ENCODE measurements around the gene MAP3K10. TPM values are rescaled to one million over a fixed set of nuclear protein-coding genes. Genes with fewer than 3 reads are reported as not detected.

The MAP3K10 gene
- total RNA-seq, 1 experiment from 2014 or later: 12.0 TPM

DNA sequence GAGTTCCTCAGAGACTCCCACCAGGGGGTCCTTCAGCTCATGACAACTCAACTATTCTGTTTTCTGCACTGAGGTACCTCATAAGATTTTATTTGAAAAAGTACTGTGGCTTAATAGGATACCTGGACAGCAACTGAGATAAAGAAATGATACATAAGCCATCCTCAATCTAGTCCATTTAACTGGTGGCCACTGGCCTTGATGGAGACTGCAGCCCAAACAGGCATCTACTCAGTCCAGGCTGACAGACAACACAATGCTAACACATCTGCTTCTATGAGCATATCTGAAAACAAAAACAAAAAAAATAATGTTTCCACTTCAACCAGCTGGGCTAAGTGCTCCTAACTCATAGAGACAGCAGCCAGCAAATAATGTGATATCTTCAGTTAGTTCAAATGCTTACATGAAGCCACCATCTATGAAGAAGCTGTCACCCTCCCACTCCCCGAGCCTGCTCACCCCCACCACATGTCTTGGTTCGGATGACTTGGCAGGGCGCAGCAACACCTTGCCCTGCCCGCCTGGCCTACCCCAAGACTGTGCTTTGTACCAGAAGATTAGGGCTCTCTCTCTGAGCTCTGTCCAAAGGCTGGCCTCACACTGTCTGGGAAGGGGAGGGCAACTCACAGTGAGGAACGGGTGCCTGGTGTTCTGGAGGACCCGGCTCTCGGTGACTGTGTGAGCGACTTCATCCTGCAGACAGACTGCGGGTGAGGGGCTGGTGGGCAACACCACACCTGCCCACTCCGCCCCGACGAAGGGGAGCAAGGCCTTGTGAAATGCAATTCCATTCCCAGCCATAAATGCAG lies 48.4 kb downstream of the MAP3K10 start:
- in situ Hi-C loops (cut with HindIII; ENCODE audit: low pct_unique_long_range_greater_than_20kb, low sequenced_read_pairs): no loop called here
- DNase-seq (ENCODE audit: low read depth, low spot score): no peak

DNA sequence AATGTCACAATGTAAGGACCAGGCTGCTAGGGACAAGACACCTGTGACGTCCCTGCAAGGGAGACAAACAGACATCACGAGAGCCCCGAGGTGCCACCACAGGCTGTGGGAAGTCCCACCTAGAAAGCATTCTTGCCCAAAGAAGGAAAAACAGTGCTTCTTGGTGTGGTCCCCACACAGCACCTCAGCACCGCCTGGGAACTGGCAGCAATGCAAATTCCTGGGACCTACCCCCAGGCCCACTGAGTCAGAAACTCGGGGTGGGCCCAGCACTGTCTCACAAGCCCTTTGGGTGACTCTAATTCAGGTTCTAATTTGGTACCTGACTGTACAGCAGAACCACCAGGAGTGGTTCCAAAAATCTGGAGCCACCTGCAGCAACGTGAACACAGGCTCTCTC lies 49.1 kb downstream of the MAP3K10 start:
- no peak for DNase-seq (ENCODE audit: low read depth, low spot score)
- in situ Hi-C loops (cut with HindIII; ENCODE audit: low pct_unique_long_range_greater_than_20kb, low sequenced_read_pairs): no loop called here

DNA sequence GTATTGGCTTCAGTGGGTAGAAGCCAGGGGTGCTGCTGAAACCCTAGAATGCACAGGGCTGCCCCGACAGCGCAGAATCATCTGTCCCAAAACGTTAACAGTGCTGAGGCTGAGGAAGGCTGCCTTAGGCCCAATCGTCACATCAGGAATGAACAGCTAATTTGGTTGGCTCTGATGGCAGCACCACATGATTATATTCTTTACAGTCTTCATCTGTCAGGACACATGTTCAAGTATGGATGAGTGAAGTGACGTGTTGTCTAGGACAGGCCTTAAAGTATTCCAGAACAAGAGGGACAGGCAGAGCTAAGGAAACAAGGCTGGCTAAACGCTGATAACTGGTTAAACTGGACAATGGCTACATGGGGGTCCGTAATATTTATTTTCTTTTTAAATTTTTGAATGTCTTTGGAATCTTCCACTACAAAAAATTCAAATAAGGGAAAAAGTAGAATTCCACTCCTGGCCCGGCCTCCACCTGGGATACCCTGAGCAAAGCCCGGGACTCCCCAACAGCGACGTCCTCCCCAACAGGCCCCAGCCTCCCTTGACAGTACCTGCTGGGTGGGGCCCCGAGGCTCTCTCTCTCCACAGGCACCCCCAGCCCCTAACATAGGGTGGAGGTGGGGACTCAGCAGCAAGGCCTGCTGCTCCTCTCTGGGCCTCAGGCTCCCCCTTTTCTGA lies 50.0 kb downstream of the MAP3K10 start:
- in situ Hi-C loops (cut with HindIII; ENCODE audit: low pct_unique_long_range_greater_than_20kb, low sequenced_read_pairs): no loop called here
- DNase-seq (ENCODE audit: low read depth, low spot score): no peak

DNA sequence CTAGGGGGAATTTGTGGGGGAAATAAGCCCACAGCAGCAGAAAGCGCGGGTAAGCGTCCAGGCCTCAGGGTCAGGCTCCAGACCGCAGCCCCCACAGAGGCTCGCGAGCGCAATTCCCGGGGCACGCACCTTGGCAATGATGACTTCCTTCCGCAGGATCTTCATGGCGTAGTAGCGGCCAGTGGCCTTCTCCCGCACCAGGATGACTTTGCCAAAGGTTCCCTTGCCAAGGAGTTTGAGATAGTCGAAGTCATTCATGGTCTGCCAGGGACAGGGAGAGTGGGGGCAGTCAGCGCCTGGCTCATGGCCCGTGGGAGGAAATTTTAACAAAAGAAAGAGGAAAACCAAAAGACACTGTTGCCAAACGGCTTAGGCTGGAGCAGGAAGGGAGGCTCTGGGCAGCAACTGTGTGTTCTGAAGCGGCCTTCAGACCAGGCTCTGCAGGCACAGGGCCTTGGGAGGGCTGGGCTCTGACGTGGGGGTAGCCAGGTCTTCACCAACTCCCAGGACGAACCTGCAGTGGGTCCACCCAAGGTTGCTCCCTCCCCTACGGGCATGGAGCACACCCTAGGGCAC lies 50.7 kb downstream of the MAP3K10 start:
- in situ Hi-C loops (cut with HindIII; ENCODE audit: low pct_unique_long_range_greater_than_20kb, low sequenced_read_pairs): no loop called here
- no peak for DNase-seq (ENCODE audit: low read depth, low spot score)

DNA sequence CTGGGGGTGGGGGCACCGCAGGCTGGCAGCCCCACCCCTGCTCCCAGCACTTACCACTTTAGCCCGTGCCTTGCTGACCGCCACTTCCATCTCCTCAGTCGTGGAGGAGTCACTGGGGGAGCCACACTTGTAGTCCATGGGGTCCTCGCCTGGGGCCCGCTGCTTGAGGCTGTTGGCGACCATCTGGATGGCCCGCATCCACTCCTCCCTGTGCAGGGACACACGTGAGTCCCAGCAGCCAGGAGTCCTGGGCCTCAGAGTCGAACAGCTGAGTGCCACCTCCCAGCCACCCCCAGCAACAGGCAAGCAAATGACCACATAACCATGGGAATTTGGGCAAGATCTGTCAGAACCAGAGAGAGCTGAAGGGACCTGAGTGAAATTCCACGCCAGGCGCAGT lies 51.3 kb downstream of the MAP3K10 start:
- in situ Hi-C loops (cut with HindIII; ENCODE audit: low pct_unique_long_range_greater_than_20kb, low sequenced_read_pairs): no loop called here
- no peak for DNase-seq (ENCODE audit: low read depth, low spot score)

DNA sequence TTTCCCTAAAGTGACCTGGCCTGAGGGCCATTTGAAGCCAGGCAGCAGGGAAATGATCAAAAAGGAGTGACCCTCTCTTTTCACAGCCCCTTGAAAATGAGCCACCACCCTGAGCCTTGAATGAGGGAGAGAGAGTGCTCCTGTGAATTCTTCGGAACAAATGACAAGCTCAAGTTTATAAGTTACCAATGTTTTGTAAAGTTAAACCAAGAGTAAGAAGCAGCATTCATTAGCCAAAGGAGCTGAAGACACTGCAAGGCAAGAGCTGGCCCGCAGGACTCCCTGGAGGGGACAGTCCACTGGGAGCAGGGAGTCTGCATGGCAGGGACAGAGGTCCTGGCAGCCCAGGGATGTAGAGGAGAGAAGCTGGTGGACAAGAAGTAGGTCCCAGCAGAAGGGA lies 52.0 kb downstream of the MAP3K10 start:
- no peak for DNase-seq (ENCODE audit: low read depth, low spot score)
- in situ Hi-C loops (cut with HindIII; ENCODE audit: low pct_unique_long_range_greater_than_20kb, low sequenced_read_pairs): no loop called here

DNA sequence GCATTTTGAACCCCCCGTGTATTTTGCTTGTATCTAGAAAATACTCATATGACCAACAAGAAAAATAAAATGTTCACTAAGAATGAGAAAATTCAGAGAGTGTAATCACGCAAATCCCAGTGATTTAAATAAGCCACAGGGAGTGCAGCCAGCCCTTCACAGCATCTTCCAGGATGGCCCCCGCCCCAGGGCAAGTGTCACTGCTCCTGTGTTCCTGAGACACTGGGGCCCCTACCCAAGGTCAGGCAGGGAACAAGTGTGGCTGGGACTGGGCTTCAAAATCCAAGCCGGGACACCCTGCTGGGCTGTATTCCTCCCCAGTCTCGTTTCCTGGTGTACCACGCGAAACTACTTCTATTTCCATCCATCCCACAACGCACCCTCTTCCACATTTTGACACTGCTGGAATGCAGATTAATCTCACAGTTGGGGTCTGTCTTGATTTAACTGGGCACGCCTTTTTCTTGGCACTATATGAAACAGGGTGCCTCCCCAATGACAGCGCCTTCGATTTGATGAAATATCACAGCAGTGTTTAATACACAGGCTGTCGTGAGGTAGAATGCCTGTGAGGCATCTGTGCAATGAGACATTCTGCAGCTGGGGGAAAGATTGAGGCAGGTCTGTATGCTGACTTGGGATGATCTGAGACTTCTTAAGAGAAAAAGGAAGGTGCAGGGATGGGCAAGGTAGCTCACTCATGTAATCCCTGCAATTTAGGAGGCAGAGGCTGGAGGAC lies 53.5 kb downstream of the MAP3K10 start:
- in situ Hi-C loops (cut with HindIII; ENCODE audit: low pct_unique_long_range_greater_than_20kb, low sequenced_read_pairs): no loop called here
- no peak for DNase-seq (ENCODE audit: low read depth, low spot score)

DNA sequence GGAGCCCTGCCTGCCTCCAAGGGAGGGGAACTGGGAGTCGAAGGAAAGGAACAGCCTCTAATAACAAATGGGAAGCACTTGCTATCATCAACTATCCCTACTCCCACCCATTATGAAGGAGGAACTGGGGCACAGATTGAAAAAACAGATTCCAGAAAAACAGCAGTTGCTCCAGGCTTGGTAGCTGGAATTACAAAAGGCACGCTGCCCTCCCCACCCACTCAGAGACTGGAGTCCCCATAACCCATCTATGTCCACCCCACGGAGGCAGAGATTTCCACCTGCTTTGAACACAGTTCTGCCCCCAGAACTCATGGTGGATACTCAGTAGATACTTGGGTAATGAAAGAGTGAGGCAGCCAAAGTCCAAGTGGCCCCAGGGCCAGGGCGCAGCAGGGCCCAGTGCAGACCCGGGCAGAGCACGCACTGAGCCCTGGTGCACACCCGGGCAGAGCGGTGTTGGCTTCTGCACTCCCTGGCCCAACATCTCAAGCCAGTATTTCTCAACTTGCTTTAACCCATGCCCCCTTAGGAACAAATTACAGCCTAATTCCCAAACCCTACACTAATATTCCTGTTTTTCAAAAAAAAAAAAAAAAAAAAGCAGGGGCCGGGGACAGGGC lies 54.4 kb downstream of the MAP3K10 start:
- DNase-seq (ENCODE audit: low read depth, low spot score): no peak

DNA sequence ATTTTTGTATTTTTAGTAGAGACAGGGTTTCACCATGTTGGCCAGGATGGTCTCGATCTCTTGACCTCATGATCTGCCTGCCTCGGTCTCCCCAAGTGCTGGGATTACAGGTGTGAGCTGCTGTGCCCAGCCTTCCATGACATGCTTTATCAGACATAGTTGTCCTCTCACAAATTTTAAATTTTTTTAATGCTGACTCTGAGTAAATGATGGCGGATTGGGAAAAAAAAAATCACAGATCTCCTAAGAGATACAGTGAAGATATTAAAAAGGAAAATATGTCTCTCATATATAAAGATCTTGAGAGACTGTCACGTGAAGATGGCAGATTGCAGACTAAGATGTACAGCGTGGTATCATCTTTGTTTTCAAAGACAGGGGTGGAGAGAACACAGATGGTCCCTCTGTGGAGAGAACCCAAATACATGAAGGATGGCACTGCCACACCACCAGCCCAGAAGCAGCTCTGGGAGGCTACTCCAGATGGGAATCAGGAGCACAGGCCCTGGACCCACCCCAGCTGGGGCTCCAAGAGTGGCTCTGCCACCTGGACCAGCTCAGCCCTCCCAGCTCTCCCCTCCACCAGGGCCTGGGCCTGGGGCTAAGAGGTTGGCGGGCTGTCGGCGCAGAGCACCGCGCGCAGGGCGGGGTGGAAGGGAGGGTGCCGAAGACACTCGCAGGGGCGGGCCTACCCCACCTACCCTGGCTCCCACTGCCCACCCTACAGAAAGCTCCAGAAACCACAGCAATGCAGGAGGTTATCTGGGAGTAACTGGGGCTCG lies 55.3 kb downstream of the MAP3K10 start:
- in situ Hi-C loops (cut with HindIII; ENCODE audit: low pct_unique_long_range_greater_than_20kb, low sequenced_read_pairs): no loop called here
- no peak for DNase-seq (ENCODE audit: low read depth, low spot score)

More for the DNA sequence above, 54.4 kb downstream of the MAP3K10 start:
- in situ Hi-C loops (cut with HindIII; ENCODE audit: low pct_unique_long_range_greater_than_20kb, low sequenced_read_pairs): no loop called here

DNA sequence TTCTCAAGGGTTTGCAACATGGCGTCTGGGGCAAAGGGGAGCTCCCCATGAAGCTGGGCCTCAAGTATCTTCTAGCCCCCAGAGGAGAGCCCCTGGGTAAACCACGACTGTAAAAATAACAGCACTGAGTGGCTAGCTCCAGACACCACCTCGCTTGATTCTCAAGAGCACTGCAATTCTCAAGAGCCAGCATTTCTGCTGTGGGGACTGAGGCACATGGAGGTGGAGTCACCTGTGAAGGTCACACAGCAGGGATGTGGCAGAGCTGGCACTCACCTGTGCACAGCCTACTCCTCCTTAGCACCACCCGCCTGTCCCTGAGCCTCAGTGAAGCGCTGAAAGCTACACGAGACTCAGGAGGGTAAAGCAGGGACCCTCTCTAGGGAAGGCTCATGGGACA lies 56.0 kb downstream of the MAP3K10 start:
- DNase-seq (ENCODE audit: low read depth, low spot score): no peak
- in situ Hi-C loops (cut with HindIII; ENCODE audit: low pct_unique_long_range_greater_than_20kb, low sequenced_read_pairs): no loop called here

DNA sequence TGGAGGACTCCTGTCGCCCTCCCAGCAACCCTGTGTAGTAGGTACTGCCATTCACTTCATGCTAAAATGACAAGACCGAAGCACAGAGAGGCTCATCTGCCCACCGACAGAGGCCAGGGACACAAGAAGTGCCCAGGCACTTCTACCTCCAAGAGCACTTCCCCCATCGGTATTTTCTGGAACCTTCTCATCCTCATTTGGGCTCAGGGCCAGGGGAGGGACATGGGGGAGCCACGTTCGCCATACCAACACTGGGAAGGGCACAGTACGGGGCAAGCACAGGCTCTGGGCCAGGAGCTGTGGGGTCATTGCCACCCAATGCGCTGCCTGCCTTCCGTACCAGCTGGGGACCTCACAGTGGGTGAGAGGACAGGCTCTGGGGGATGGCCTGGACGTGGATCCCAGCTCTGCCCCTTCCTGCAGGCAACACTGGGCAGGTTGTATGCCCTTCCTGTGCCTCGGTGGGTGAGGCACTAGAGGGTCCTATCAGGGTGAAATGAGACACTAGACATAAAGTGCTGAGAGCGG lies 56.6 kb downstream of the MAP3K10 start:
- in situ Hi-C loops (cut with HindIII; ENCODE audit: low pct_unique_long_range_greater_than_20kb, low sequenced_read_pairs): no loop called here
- DNase-seq (ENCODE audit: low read depth, low spot score): no peak

DNA sequence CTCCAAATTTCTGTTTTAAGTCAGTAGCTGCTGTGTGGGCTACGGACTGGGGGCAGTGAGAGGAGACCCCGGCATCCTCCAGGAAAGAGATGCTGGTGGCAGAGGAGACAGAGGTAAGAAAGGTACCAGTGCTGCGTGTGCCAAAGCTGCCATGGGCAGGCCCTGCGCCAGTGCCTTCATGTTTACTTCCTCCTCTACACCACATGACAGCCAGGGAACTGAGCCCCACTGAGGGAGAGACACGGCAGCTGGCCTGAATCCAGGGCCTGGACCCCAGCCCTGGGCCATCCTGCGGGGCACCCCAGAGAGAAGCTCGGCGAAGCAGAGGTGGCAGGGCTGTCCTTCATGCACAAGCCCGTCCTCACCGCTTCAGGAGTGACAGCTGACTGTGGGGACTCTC lies 58.0 kb downstream of the MAP3K10 start:
- DNase-seq (ENCODE audit: low read depth, low spot score): no peak
- in situ Hi-C loops (cut with HindIII; ENCODE audit: low pct_unique_long_range_greater_than_20kb, low sequenced_read_pairs): no loop called here

DNA sequence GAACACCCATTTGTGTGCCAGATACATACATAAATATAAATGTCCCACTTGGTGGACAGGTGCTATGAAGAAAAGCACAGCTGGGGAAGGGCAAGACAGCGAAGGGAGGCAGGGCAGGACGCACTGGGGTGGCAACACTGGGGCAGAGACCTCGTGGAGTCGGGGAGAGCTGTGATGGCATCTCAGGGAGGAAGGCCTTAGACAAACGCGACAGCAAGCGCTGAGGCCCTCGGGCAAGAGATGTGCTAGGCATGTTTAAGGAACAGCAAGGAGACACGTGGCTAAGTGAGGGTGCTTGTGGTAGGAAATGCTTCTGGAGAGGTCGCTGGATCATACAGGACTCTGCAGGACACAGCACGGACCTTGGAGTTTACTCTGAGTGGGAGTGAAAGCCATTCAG lies 58.6 kb downstream of the MAP3K10 start:
- no peak for DNase-seq (ENCODE audit: low read depth, low spot score)
- in situ Hi-C loops (cut with HindIII; ENCODE audit: low pct_unique_long_range_greater_than_20kb, low sequenced_read_pairs): no loop called here

DNA sequence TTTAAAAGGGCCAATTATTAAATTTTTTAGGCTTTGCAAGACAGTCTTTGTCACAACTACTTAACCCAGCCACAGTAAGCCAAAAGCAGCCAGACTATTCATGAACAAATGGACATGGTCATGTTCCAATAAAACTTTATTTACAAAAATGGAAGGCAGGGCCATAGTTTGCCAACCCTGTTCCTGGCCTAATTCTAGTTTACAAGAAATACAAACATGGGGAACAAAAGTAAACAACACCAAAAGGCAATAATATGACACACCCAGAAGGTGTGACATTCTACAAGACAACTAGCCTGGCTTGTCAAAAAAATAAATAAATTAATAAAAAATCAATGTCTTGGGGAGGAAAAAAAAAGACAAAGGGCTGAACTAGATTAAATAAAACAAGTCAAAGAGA lies 60.0 kb downstream of the MAP3K10 start:
- no peak for DNase-seq (ENCODE audit: low read depth, low spot score)
- in situ Hi-C loops (cut with HindIII; ENCODE audit: low pct_unique_long_range_greater_than_20kb, low sequenced_read_pairs): no loop called here

DNA sequence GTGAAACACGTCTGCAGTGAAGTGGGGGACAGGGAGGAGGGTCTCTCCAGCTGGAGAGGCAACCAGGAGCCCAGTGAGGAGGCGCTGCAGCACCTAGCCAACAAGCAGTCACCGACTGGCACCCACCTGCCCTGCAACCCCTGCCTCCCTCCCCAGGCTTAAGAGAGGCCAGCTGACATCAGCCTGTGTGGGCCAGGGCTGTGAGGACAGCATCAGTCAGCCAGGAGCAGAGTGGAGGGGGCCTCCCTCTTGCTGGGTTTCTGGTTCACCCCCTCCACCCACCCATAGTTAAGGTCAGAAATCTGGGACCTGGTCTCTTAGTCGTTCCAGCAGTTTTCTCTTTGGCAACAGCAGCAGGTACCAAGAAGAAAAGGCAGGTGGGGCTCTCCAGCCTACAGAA lies 60.8 kb downstream of the MAP3K10 start:
- DNase-seq (ENCODE audit: low read depth, low spot score): no peak
- in situ Hi-C loops (cut with HindIII; ENCODE audit: low pct_unique_long_range_greater_than_20kb, low sequenced_read_pairs): no loop called here

DNA sequence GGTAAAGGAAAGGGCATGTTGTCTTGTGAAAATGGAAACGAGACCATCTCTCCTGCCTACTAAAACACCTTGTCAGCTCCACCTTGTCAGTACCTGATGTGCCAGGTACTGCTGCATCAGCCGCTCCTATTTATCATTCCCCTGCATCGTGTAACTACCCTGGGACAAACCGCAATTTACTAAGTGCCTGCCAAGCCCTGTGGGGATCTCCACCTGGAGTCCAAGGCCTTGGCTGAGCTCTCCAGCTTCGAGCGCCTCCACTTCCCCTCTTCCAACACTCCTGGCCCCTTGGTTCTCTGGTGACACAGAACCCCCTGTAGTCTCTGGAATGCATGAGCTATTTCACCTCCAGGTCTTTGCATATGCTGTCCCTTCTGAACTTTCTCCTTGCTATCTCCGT lies 61.2 kb downstream of the MAP3K10 start:
- in situ Hi-C loops (cut with HindIII; ENCODE audit: low pct_unique_long_range_greater_than_20kb, low sequenced_read_pairs): no loop called here
- no peak for DNase-seq (ENCODE audit: low read depth, low spot score)

DNA sequence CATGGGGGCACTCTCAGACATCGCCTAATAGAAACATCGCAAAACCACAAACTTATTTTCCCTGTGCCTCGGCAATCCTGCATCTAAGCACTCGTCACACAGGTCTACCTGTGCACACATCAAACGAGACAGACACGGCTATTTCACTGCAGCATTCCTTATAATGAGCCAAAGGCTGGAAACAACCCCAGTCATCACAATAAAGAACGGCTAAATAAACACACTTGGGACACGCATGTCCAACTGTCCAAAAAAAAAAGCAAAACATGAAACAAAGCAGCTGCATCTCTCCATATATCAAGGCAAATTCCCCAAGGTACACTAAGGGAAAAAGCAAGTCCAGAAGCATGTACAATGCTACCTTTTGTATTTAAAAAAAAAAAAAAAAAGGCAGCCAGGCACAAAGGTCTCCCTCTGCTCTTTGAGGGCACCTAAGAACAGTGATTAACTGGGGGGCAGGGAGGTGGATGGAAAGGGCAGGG lies 62.4 kb downstream of the MAP3K10 start:
- peak; percentile 28 for DNase-seq (ENCODE audit: low read depth, low spot score)
- in situ Hi-C loops (cut with HindIII; ENCODE audit: low pct_unique_long_range_greater_than_20kb, low sequenced_read_pairs): no loop called here

Data from SK-MEL-5 (cell line).